ENCODE measurements around the gene GPC5.

The GPC5 gene

GRCh38 chr13:91965511-91965910, 567.1 kb downstream of the GPC5 start:
- DNase-seq (ENCODE audit: low read depth in 2 of 2) = no peak

GRCh38 chr13:91978571-91978970, 580.1 kb downstream of the GPC5 start:
- DNase-seq (ENCODE audit: low read depth in 2 of 2) = no peak

- no peak for DNase-seq (ENCODE audit: low read depth in 2 of 2)
Observed at GRCh38 chr13:91986761-91987483, 588.5 kb downstream of the GPC5 start.

- no peak for DNase-seq (ENCODE audit: low read depth in 2 of 2)
Observed at GRCh38 chr13:91988331-91988730, 589.9 kb downstream of the GPC5 start.

- no peak for DNase-seq (ENCODE audit: low read depth in 2 of 2)
Observed at GRCh38 chr13:92012787-92013186, 614.4 kb downstream of the GPC5 start.

GRCh38 chr13:92017737-92018136, 619.3 kb downstream of the GPC5 start:
- no peak for DNase-seq (ENCODE audit: low read depth in 2 of 2)

GRCh38 chr13:92028695-92029094, 630.3 kb downstream of the GPC5 start:
- DNase-seq (ENCODE audit: low read depth in 2 of 2) = no peak

- no peak for DNase-seq (ENCODE audit: low read depth in 2 of 2)
Observed at GRCh38 chr13:92029641-92030040, 631.2 kb downstream of the GPC5 start.

- no peak for DNase-seq (ENCODE audit: low read depth in 2 of 2)
Observed at GRCh38 chr13:92038905-92039304, 640.5 kb downstream of the GPC5 start.

GRCh38 chr13:92042522-92042921, 644.1 kb downstream of the GPC5 start:
- no peak for DNase-seq (ENCODE audit: low read depth in 2 of 2)

- no peak for DNase-seq (ENCODE audit: low read depth in 2 of 2)
Observed at GRCh38 chr13:92044351-92044750, 645.9 kb downstream of the GPC5 start.

- no peak for DNase-seq (ENCODE audit: low read depth in 2 of 2)
Observed at GRCh38 chr13:92054389-92054788, 656.0 kb downstream of the GPC5 start.

- no peak for DNase-seq (ENCODE audit: low read depth in 2 of 2)
Observed at GRCh38 chr13:92074658-92075057, 676.2 kb downstream of the GPC5 start.

GRCh38 chr13:92097337-92097903, 699.0 kb downstream of the GPC5 start:
- no peak for DNase-seq (ENCODE audit: low read depth in 2 of 2)

GRCh38 chr13:92101801-92102200, 703.4 kb downstream of the GPC5 start:
- no peak for DNase-seq (ENCODE audit: low read depth in 2 of 2)

GRCh38 chr13:92103689-92104153, 705.3 kb downstream of the GPC5 start:
- peak; percentile 11 to 20 for DNase-seq (ENCODE audit: low read depth in 2 of 2)

GRCh38 chr13:92122186-92122853, 723.9 kb downstream of the GPC5 start:
- DNase-seq (ENCODE audit: low read depth in 2 of 2) = peak in 1 of 2 experiments; percentile 3

- DNase-seq (ENCODE audit: low read depth in 2 of 2) = no peak
Observed at GRCh38 chr13:92126399-92126798, 728.0 kb downstream of the GPC5 start.

- DNase-seq (ENCODE audit: low read depth in 2 of 2) = no peak
Observed at GRCh38 chr13:92135509-92135908, 737.1 kb downstream of the GPC5 start.

- DNase-seq (ENCODE audit: low read depth in 2 of 2) = peak in 1 of 2 experiments; percentile 2
Observed at GRCh38 chr13:92136449-92137155, 738.2 kb downstream of the GPC5 start.

GRCh38 chr13:92137520-92137919, 739.1 kb downstream of the GPC5 start:
- DNase-seq (ENCODE audit: low read depth in 2 of 2) = no peak

- DNase-seq (ENCODE audit: low read depth in 2 of 2) = no peak
Observed at GRCh38 chr13:92143766-92144165, 745.3 kb downstream of the GPC5 start.

All from fibroblast of skin of left quadriceps (primary cell).